ENCODE results near the gene INSC.

DNA sequence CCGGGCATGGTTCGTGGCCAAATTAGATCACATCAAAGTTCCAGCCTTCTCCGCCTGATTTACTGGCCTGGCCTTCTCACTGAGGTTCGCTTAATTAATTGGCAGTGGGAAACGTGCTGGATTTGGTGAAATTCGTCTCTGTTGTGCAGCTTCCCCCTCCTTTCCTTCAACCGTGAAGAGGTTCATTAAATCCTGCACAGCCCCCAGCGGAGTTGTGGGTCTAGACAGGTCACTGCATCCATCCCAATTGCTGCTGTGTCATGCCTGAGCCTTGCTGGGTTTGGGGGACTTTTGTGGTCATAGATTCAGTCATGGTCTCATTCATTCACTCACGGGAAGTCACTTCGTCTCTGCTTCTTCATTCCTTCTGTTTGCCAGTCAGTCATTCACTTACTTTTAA lies 90.0 kb downstream of the INSC start:
- TF ChIP-seq, protein P1, sequence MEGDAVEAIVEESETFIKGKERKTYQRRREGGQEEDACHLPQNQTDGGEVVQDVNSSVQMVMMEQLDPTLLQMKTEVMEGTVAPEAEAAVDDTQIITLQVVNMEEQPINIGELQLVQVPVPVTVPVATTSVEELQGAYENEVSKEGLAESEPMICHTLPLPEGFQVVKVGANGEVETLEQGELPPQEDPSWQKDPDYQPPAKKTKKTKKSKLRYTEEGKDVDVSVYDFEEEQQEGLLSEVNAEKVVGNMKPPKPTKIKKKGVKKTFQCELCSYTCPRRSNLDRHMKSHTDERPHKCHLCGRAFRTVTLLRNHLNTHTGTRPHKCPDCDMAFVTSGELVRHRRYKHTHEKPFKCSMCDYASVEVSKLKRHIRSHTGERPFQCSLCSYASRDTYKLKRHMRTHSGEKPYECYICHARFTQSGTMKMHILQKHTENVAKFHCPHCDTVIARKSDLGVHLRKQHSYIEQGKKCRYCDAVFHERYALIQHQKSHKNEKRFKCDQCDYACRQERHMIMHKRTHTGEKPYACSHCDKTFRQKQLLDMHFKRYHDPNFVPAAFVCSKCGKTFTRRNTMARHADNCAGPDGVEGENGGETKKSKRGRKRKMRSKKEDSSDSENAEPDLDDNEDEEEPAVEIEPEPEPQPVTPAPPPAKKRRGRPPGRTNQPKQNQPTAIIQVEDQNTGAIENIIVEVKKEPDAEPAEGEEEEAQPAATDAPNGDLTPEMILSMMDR (IDR thresholded peaks at IDR 0.05): no peak
- TF ChIP-seq EP300 (IDR thresholded peaks at IDR 0.05) (no peak), POLR2A (IDR thresholded peaks at IDR 0.05) (no peak)

Data from ovary (tissue), 3 donors.